ENCODE data around the gene CELA2B.
"Not testable (repeated sequence)": the region's sequence is repeated elsewhere in the genome, so short reads cannot be mapped to it uniquely, and the experiment has no call there.

DNA sequence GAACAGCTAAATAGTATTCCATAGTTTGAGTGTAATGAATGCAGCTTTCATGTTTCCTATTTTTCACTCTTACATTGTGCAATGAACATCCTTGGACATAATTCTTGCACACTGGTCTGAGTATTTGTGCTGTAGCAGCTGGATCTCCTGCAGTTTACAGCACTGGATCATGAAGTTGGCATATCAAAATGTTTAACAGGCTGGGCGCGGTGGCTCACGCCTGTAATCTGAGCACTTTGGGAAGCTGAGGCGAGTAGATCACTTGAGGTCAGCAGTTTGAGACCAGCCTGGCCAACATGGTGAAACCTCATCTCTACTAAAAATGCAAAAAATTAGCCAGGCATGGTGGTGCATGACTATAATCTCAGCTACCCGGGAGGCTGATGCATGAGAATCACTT, 4.8 kb upstream of the CELA2B start:
- not testable (repeated sequence) for TF ChIP-seq SUZ12 (IDR thresholded peaks at IDR 0.05; ENCODE audit: extremely low read depth, insufficient read depth, insufficient read length); YY1 (IDR thresholded peaks at IDR 0.05; ENCODE audit: insufficient read depth, insufficient read length); ZNF274 (IDR thresholded peaks at IDR 0.05; ENCODE audit: low read depth, low read length)

All from NT2/D1 (cell line).